Measurements from ENCODE around the gene NSUN3. TPM values are rescaled to one million over a fixed set of nuclear protein-coding genes. Genes with fewer than 3 reads are reported as not detected.

NSUN3 gene
- total RNA-seq, 2 donors from 2014 or later = 18.5 to 22.6 TPM

DNA sequence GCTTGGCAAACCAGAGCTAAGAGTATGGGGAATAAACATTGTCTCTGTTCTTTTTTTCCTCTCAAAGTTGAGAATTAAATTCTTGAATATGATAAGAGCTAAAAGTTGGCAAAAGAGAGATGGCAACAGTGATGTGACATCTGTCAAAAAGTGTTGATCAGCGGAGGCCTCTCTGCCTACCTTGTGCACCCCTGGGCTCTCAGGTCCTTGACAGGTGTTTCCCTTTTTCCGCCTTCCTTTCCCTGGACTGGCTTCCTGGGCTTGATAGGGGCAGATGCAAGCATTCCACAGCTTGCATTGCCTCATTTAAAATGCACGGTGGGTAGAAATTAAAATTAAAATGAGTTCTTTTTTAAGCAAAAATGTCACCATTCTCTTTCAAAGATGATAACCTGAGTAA lies 84.2 kb downstream of the NSUN3 start:
- Mint-ChIP-seq H3K27me3 (ENCODE audit: insufficient read depth) (no peaks in the 10 kb centered on the region), H3K27ac (no peak overlapping the region), H3K4me3 (no peak overlapping the region), H3K9me3 (no peaks in the 10 kb centered on the region), H3K4me1 (peaks cover 11% of the 10 kb centered on the region), H3K36me3 (ENCODE audit: low read depth) (no peaks in the 10 kb centered on the region)
- no peak overlapping the region for H3K4me3 ChIP-seq (ENCODE audit: low read length)
- DNase-seq = no peak
- H3K36me3 ChIP-seq (ENCODE audit: control insufficient read depth, insufficient read depth, low read length) = no peaks in the 10 kb centered on the region
- H3K27me3 ChIP-seq (ENCODE audit: control insufficient read depth, insufficient read depth, low read length, poor library complexity, severe bottlenecking) = no peaks in the 10 kb centered on the region
- H3K27ac ChIP-seq (ENCODE audit: low read depth, low read length) = no peak overlapping the region
- 81 to 90% methylated on average over 2 to 3 of the region's 3 CpGs for WGBS, 2 experiments (ENCODE audit: insufficient coverage in 1 of 2, insufficient read length in 1 of 2)
- no peaks in the 10 kb centered on the region for H3K4me1 ChIP-seq (ENCODE audit: control insufficient read depth, insufficient read depth, low read length)
- H3K9me3 ChIP-seq (ENCODE audit: control insufficient read depth, low read length) = no peaks in the 10 kb centered on the region
- TF ChIP-seq, protein P1, sequence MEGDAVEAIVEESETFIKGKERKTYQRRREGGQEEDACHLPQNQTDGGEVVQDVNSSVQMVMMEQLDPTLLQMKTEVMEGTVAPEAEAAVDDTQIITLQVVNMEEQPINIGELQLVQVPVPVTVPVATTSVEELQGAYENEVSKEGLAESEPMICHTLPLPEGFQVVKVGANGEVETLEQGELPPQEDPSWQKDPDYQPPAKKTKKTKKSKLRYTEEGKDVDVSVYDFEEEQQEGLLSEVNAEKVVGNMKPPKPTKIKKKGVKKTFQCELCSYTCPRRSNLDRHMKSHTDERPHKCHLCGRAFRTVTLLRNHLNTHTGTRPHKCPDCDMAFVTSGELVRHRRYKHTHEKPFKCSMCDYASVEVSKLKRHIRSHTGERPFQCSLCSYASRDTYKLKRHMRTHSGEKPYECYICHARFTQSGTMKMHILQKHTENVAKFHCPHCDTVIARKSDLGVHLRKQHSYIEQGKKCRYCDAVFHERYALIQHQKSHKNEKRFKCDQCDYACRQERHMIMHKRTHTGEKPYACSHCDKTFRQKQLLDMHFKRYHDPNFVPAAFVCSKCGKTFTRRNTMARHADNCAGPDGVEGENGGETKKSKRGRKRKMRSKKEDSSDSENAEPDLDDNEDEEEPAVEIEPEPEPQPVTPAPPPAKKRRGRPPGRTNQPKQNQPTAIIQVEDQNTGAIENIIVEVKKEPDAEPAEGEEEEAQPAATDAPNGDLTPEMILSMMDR (conservative IDR thresholded peaks at IDR 0.05) = no peak
- no peak overlapping the region for H3K9ac ChIP-seq (ENCODE audit: extremely low read depth, low read length, poor library complexity, severe bottlenecking)

DNA sequence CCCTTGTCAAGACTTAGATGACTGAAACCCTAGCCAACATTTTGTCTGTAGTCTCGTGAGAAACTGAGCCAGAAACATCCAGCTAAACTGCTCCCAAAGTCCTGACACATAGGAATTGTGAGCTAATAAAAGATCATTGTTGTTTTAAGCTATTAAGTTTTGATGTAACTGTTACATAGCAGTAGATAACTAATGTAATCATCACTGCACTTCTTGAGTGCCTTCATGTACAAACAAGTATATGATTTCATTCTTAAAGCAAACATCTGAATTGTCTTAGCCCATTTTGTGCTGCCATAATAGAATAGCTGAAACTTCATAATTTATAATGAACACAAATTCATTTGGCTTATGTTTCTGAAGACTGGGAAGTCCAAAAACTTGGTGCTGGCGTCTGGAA lies 87.3 kb downstream of the NSUN3 start:
- TF ChIP-seq, protein P1 (conservative IDR thresholded peaks at IDR 0.05) = no peak
- no peak overlapping the region for H3K27ac ChIP-seq (ENCODE audit: low read depth, low read length)
- H3K4me3 ChIP-seq (ENCODE audit: low read length) = no peak overlapping the region
- Mint-ChIP-seq H3K4me1 (peaks cover 11% of the 10 kb centered on the region), H3K9me3 (no peaks in the 10 kb centered on the region), H3K27me3 (ENCODE audit: insufficient read depth) (no peaks in the 10 kb centered on the region), H3K27ac (no peak overlapping the region), H3K4me3 (no peak overlapping the region), H3K36me3 (ENCODE audit: low read depth) (no peaks in the 10 kb centered on the region)
- H3K9ac ChIP-seq (ENCODE audit: extremely low read depth, low read length, poor library complexity, severe bottlenecking) = no peak overlapping the region
- 86 to 91% methylated on average over 1 to 2 of the region's 2 CpGs for WGBS, 2 experiments (ENCODE audit: insufficient coverage in 1 of 2, insufficient read length in 1 of 2)
- no peaks in the 10 kb centered on the region for H3K36me3 ChIP-seq (ENCODE audit: control insufficient read depth, insufficient read depth, low read length)
- DNase-seq = no peak
- H3K4me1 ChIP-seq (ENCODE audit: control insufficient read depth, insufficient read depth, low read length) = no peaks in the 10 kb centered on the region
- no peaks in the 10 kb centered on the region for H3K9me3 ChIP-seq (ENCODE audit: control insufficient read depth, low read length)
- no peaks in the 10 kb centered on the region for H3K27me3 ChIP-seq (ENCODE audit: control insufficient read depth, insufficient read depth, low read length, poor library complexity, severe bottlenecking)

DNA sequence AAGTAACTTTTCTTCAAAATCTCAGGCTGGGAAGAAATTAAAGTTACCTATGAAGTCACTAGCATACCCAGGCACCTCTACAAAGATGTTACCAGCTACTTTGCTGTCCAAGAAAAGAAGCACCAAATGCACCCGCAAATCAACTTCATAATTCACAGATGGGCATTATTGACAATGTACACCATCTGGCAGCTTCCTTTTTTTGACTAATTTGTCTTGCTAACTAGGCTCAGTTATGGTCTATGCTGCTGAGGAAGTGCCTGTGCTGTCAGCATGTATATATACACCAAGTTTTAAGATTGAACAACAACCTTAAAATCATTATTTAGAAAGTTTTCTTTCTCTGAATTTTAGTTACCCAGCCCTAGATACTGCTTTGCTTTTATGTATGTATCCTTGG lies 93.8 kb downstream of the NSUN3 start:
- H3K36me3 ChIP-seq (ENCODE audit: control insufficient read depth, insufficient read depth, low read length) = no peaks in the 10 kb centered on the region
- Mint-ChIP-seq H3K36me3 (ENCODE audit: low read depth) (no peaks in the 10 kb centered on the region), H3K4me3 (no peak overlapping the region), H3K27ac (no peak overlapping the region), H3K27me3 (ENCODE audit: insufficient read depth) (no peaks in the 10 kb centered on the region), H3K4me1 (peaks cover 10% of the 10 kb centered on the region), H3K9me3 (no peaks in the 10 kb centered on the region)
- no peaks in the 10 kb centered on the region for H3K9me3 ChIP-seq (ENCODE audit: control insufficient read depth, low read length)
- H3K9ac ChIP-seq (ENCODE audit: extremely low read depth, low read length, poor library complexity, severe bottlenecking) = no peak overlapping the region
- no peak for DNase-seq
- 91 to 100% methylated on average over 1 of the region's 1 CpG for WGBS, 2 experiments (ENCODE audit: insufficient coverage in 1 of 2, insufficient read length in 1 of 2)
- no peaks in the 10 kb centered on the region for H3K4me1 ChIP-seq (ENCODE audit: control insufficient read depth, insufficient read depth, low read length)
- no peak overlapping the region for H3K4me3 ChIP-seq (ENCODE audit: low read length)
- TF ChIP-seq, protein P1 (conservative IDR thresholded peaks at IDR 0.05) = no peak
- H3K27me3 ChIP-seq (ENCODE audit: control insufficient read depth, insufficient read depth, low read length, poor library complexity, severe bottlenecking) = no peaks in the 10 kb centered on the region
- no peak overlapping the region for H3K27ac ChIP-seq (ENCODE audit: low read depth, low read length)
